ENCODE measurements around the gene CPN2.

CPN2 gene

DNA sequence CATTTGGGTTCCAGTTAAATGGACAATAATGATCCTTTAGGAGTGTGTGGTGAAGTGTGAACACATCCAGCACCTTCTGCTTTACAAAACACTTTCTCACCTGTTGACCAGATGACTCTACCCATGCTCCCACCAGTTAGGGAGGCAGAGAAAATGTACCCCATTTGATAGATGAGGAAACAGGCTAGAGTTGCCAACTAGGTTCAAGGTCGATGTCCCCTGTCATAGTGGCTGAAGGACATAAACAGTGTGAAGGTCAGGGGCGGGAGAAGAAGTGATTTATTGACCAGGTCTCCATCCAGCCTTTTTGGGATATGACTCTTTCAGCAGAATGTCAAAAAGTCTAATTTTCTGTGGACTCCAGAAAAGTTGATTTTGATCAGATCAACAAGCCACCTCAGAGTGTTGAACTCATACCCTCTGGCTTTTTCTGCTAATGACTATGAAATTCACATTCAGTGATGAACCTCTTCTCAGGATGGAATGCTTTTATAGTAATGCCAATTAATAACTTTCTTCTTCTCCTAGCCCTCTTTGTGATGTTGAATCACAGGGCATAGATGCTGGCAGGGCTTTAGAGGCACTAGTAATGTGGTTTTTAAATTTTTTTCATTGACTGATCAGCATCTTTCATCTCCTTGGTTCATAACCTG lies 57.5 kb downstream of the CPN2 start:
- TF ChIP-seq, protein P1, sequence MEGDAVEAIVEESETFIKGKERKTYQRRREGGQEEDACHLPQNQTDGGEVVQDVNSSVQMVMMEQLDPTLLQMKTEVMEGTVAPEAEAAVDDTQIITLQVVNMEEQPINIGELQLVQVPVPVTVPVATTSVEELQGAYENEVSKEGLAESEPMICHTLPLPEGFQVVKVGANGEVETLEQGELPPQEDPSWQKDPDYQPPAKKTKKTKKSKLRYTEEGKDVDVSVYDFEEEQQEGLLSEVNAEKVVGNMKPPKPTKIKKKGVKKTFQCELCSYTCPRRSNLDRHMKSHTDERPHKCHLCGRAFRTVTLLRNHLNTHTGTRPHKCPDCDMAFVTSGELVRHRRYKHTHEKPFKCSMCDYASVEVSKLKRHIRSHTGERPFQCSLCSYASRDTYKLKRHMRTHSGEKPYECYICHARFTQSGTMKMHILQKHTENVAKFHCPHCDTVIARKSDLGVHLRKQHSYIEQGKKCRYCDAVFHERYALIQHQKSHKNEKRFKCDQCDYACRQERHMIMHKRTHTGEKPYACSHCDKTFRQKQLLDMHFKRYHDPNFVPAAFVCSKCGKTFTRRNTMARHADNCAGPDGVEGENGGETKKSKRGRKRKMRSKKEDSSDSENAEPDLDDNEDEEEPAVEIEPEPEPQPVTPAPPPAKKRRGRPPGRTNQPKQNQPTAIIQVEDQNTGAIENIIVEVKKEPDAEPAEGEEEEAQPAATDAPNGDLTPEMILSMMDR (IDR thresholded peaks at IDR 0.05; ENCODE audit: low read depth, low read length), result no peak

DNA sequence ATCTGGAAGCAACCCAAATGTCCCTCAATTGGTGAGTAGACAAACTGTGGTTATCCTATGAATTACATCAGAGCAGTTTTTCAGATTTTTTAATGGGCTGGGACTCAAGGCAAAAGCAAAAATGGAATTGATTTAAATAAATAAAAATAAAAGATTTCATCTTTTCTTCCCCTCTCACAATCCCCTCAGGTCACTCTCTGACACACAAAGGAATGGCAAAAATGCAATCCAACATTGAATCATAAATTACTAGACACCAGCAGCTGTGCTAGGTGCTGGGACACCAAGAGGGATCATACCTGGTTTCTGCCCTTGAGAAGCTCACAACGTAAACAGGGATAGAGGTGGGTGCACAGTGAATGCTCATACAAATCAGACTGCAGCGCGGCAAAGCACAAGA lies 58.8 kb downstream of the CPN2 start:
- TF ChIP-seq, protein P1 (IDR thresholded peaks at IDR 0.05; ENCODE audit: low read depth, low read length), result no peak
- no peak overlapping the region for H3K4me3 ChIP-seq (ENCODE audit: low read depth, low read length)

More for the DNA sequence above, 57.5 kb downstream of the CPN2 start:
- no peak overlapping the region for H3K4me3 ChIP-seq (ENCODE audit: low read depth, low read length)
